HFF-Myc (cell line): Measurements from ENCODE around the gene TIMM10.

ENCODE experiments used
- DNase-seq: peaks from one replicate; pipeline ENCODE4 v3.0.0-alpha.2; 2011; ENCODE audit warnings: low read depth; ENCODE audit errors: extremely low read depth
- H3K4me3 ChIP-seq: replicated peaks from 2 replicates; pipeline ENCODE4 v1.5.1; 2011; ENCODE audit warnings: low read depth, mild to moderate bottlenecking, control low read depth, low read length
- TF ChIP-seq, protein P1 (sequence below): IDR thresholded peaks from 2 replicates; pipeline ENCODE4 v1.5.1; 2012; ENCODE audit warnings: mild to moderate bottlenecking, low read depth, low read length, control low read depth; ENCODE audit errors: missing control alignments

TIMM10 gene

DNA sequence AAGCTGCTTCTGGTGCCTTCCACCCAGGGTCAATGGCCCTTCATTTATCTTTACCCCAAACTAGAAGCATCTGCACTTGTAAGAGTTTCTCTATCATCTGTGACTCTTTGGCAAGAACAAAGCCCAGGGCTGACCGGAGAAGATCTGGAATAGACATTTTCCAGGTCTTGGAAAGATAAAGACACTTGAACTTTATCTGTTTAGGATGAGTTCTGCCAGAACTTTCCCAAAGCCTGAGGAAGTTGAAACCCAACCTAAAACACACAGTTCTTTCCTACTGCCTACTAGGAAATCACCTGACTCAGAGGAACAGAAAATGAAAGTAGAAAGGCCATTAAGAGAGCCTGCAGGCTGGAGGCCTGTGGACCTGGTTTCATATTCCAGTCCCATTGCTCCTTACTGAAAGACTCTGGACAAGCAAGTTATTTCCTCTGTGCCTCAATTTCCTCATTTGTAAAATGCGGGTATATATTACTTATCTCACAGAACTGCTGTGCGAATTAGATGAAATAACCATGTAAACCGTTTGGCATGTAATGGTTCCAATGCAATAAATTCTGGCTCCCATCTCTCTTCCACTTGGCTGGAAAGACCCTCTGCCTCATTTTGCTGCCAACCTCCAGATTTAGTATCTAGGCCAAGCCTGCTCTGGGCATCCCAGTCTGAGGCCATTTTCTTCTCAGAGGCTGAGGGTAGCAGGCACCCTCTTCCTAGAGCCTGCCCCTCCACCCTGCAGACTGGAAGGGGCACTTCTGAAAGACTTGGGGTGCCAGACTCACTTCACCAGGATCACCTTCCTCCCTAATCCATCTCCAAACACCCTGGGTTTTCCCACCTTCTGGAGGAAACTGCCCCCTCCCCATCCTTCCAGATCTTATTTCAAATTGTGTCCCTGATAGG lies 35.7 kb upstream of the TIMM10 start:
- H3K4me3 ChIP-seq, result peak overlapping the region; percentile 69
- no peak for DNase-seq
- TF ChIP-seq, protein P1, sequence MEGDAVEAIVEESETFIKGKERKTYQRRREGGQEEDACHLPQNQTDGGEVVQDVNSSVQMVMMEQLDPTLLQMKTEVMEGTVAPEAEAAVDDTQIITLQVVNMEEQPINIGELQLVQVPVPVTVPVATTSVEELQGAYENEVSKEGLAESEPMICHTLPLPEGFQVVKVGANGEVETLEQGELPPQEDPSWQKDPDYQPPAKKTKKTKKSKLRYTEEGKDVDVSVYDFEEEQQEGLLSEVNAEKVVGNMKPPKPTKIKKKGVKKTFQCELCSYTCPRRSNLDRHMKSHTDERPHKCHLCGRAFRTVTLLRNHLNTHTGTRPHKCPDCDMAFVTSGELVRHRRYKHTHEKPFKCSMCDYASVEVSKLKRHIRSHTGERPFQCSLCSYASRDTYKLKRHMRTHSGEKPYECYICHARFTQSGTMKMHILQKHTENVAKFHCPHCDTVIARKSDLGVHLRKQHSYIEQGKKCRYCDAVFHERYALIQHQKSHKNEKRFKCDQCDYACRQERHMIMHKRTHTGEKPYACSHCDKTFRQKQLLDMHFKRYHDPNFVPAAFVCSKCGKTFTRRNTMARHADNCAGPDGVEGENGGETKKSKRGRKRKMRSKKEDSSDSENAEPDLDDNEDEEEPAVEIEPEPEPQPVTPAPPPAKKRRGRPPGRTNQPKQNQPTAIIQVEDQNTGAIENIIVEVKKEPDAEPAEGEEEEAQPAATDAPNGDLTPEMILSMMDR, result no peak

DNA sequence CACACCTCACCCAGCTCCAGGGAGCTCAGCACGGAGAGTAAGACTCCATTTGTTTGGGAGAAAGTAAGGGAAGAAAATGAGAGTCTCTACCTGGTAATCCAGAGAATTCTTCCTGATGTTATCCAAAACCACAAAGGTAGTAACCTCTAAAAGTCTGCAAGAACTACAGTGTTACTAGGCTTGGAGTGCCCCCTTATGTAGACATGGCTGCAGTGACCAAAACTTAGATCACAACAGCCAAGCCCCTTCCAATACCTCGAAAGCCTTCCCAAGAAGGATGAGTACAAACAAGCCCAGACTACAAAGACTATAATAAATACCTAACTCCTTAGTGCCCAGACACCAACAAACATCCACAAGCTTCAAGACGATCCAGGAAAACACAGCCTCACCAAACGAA lies 32.0 kb upstream of the TIMM10 start:
- no peak overlapping the region for H3K4me3 ChIP-seq
- TF ChIP-seq, protein P1, result no peak
- DNase-seq, result no peak

DNA sequence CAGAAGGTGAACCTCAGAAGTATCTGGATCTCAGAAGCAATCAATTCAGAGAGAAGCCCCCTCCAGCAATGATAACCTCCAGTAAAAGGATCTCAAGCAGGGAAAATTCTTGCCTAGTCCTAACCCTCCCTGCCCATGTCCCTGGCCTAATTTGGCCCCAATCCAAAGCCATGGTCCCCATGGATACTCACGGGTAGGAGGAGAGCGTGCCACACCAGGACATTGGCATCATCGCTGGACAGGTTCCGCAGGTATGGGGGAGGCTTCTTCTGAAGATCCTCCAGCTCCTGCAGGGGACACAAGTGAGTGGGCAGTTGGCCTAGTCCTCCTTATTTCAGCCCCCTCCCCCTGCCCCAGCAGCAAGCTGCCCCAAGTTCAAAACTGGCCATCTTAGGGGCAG lies 29.6 kb upstream of the TIMM10 start:
- TF ChIP-seq, protein P1, result no peak
- no peak overlapping the region for H3K4me3 ChIP-seq

DNA sequence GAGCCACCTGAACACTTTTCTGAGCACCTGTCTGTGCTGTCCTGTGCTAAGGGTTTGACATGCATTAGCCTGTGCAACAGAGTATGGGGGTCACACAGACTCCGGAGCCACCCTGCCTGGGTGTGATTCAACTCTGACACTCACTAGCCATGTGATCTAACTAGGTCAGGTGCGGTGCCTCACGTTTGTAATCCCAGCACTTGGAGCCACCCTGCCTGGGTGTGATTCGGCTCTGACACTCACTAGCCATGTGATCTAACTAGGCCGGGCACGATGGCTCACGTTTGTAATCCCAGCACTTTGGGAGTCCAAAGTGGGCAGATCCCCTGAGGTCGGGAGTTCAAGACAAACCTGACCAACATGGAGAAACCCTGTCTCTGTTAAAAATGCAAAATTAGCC lies 25.5 kb upstream of the TIMM10 start:
- TF ChIP-seq, protein P1, result no peak
- H3K4me3 ChIP-seq, result no peak overlapping the region
- no peak for DNase-seq

More for the DNA sequence above, 29.6 kb upstream of the TIMM10 start:
- DNase-seq, result no peak

DNA sequence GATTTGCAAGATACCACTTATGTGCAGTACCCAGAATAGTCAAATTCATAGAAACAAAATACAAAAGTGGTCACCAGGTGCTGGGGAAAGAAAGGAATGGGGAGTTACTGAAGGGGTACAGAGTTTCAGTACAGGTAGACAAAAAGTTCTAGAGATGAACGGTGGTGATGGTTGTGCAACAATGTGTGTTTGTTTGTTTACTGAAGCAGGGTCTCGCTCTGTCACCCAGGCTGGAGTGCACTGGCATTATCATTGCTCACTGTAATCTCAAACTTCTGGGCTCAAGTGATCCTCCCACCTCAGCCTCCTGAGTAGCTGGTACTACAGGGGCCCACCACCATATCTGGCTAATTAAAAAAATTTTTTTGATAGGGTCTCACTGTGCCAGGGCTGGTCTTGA lies 24.8 kb upstream of the TIMM10 start:
- TF ChIP-seq, protein P1, result no peak
- no peak for DNase-seq
- no peak overlapping the region for H3K4me3 ChIP-seq

DNA sequence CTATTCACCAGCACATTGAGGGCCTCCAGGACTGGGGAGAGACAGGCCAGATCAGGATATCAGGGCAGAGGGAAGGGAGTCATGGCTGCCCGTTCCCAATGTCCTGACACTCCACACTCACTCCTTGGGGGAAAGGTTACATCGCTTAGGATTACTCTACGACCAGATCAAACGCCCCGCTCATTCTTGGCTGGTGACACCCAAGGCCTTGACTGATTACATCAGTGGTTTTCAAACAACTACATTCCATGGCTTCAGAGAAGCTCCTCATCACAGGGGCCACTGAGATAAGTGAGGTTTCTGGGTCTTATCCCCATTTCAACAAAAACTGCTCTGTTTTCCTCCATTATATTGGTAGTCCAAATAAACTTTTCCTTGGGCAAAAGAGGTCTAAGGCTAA lies 21.9 kb upstream of the TIMM10 start:
- no peak for DNase-seq
- TF ChIP-seq, protein P1, result no peak
- H3K4me3 ChIP-seq, result no peak overlapping the region
